ENCODE data around the gene PCLAF.
A peak's percentile ranks its signal among the peaks of the same experiment; 100 is the strongest.
"Not testable (repeated sequence)": the region's sequence is repeated elsewhere in the genome, so short reads cannot be mapped to it uniquely, and the experiment has no call there.

PCLAF gene

GRCh38 chr15:64379216-64379960 is 1.9 kb downstream of the PCLAF start:
- no peaks in the 10 kb centered on the region for H3K9me3 ChIP-seq (replicated peaks in 1 of 11)
- H3K9ac ChIP-seq = peak overlapping the region in 9 of 11 experiments; percentile 72 to 91 (median 88); a peak in 15 of 22 replicates
- H3K27me3 ChIP-seq = no peaks in the 10 kb centered on the region
- TF ChIP-seq Cebpa-rat (IDR thresholded peaks at IDR 0.05) = no peak
- no peak overlapping the region; a peak in 2 of 22 replicates for H3K27ac ChIP-seq
- peak overlapping the region in 10 of 11 experiments; percentile 84 to 99 (median 95); a peak in 20 of 22 replicates for H3K4me2 ChIP-seq
- H4K20me1 ChIP-seq = peaks cover 0 to 15% (median 0%) of the 10 kb centered on the region in 11 experiments; a peak in 6 of 22 replicates
- H3K4me1 ChIP-seq = peaks cover 13 to 42% (median 36%) of the 10 kb centered on the region in 10 experiments; a peak in 19 of 20 replicates
- peaks cover 0 to 56% (median 41%) of the 10 kb centered on the region in 11 experiments; a peak in 18 of 22 replicates for H3K36me3 ChIP-seq
- H3K4me3 ChIP-seq = peak overlapping the region in 8 of 10 experiments; percentile 70 to 85 (median 77); a peak in 16 of 20 replicates

GRCh38 chr15:64373360-64373759 is 7.9 kb downstream of the PCLAF start:
- no peaks in the 10 kb centered on the region for H3K9me3 ChIP-seq (replicated peaks in 1 of 11)
- H3K27ac ChIP-seq = no peak overlapping the region
- H3K9ac ChIP-seq = no peak overlapping the region
- no peaks in the 10 kb centered on the region for H3K27me3 ChIP-seq
- no peak for TF ChIP-seq Cebpa-rat (IDR thresholded peaks at IDR 0.05)
- peaks cover 0 to 97% (median 71%) of the 10 kb centered on the region in 11 experiments; a peak in 18 of 22 replicates for H3K36me3 ChIP-seq
- no peak overlapping the region for H3K4me2 ChIP-seq
- H3K4me3 ChIP-seq = no peak overlapping the region
- H3K4me1 ChIP-seq = peaks cover 0 to 8% (median 3%) of the 10 kb centered on the region in 10 experiments; a peak in 10 of 20 replicates
- peaks cover 0 to 21% (median 4%) of the 10 kb centered on the region in 11 experiments; a peak in 7 of 22 replicates for H4K20me1 ChIP-seq

GRCh38 chr15:64371383-64371782 is 9.9 kb downstream of the PCLAF start:
- Histone ChIP-seq H3K36me3 (peaks cover 0 to 100% (median 68%) of the 10 kb centered on the region in 11 experiments; a peak in 18 of 22 replicates), H3K4me1 (peaks cover 0 to 11% (median 2%) of the 10 kb centered on the region in 10 experiments; a peak in 6 of 20 replicates), H4K20me1 (peaks cover 0 to 21% (median 4%) of the 10 kb centered on the region in 11 experiments; a peak in 7 of 22 replicates)
- not testable (repeated sequence) for H3K9me3 ChIP-seq (replicated peaks in 1 of 11); H3K9ac ChIP-seq; H3K4me3 ChIP-seq; H3K4me2 ChIP-seq; H3K27me3 ChIP-seq; H3K27ac ChIP-seq

GRCh38 chr15:64369078-64369607 is 12.1 kb downstream of the PCLAF start:
- Histone ChIP-seq H3K9me3 (replicated peaks in 1 of 11) (no peaks in the 10 kb centered on the region), H4K20me1 (peaks cover 0 to 17% (median 4%) of the 10 kb centered on the region in 11 experiments; a peak in 7 of 22 replicates), H3K4me2 (no peak overlapping the region), H3K4me3 (no peak overlapping the region), H3K9ac (no peak overlapping the region), H3K27me3 (no peaks in the 10 kb centered on the region), H3K27ac (no peak overlapping the region), H3K36me3 (peaks cover 0 to 100% (median 55%) of the 10 kb centered on the region in 11 experiments; a peak in 17 of 22 replicates), H3K4me1 (peaks cover 0 to 11% (median 2%) of the 10 kb centered on the region in 10 experiments; a peak in 6 of 20 replicates)
- no peak for TF ChIP-seq Cebpa-rat (IDR thresholded peaks at IDR 0.05)

- peaks cover 0 to 8% (median 0%) of the 10 kb centered on the region in 11 experiments; a peak in 2 of 22 replicates for H4K20me1 ChIP-seq
- TF ChIP-seq Cebpa-rat (IDR thresholded peaks at IDR 0.05) = no peak
- H3K9me3 ChIP-seq (replicated peaks in 1 of 11) = no peaks in the 10 kb centered on the region
- no peak overlapping the region for H3K27ac ChIP-seq
- peaks cover 5 to 20% (median 13%) of the 10 kb centered on the region in 10 experiments; a peak in 19 of 20 replicates for H3K4me1 ChIP-seq
- H3K4me2 ChIP-seq = no peak overlapping the region
- peaks cover 0 to 69% (median 45%) of the 10 kb centered on the region in 11 experiments; a peak in 18 of 22 replicates for H3K36me3 ChIP-seq
- no peaks in the 10 kb centered on the region for H3K27me3 ChIP-seq
- no peak overlapping the region for H3K9ac ChIP-seq
- H3K4me3 ChIP-seq = no peak overlapping the region
These were observed 20.0 kb downstream of the PCLAF start for GRCh38 chr15:64361259-64361658.

- Histone ChIP-seq H3K36me3 (peaks cover 0 to 36% (median 16%) of the 10 kb centered on the region in 11 experiments; a peak in 11 of 22 replicates), H3K9ac (peak overlapping the region; percentile 73 to 90 (median 86); a peak in 21 of 22 replicates), H3K4me3 (peak overlapping the region; percentile 82 to 99 (median 90))
These were observed 24.6 kb downstream of the PCLAF start for GRCh38 chr15:64356710-64357040.

GRCh38 chr15:64355944-64356709 is 25.1 kb downstream of the PCLAF start, which contains the start of gene CSNK1G1:
Gene CSNK1G1 (minus strand): TSS chr15:64356173. CDS start chr15:64300499, 55,674 bp downstream.
- Histone ChIP-seq H3K27me3 (no peaks in the 10 kb centered on the region), H3K36me3 (peaks cover 0 to 33% (median 12%) of the 10 kb centered on the region in 11 experiments; a peak in 10 of 22 replicates), H3K9me3 (replicated peaks in 1 of 11) (no peaks in the 10 kb centered on the region), H4K20me1 (peaks cover 0 to 26% (median 8%) of the 10 kb centered on the region in 11 experiments; a peak in 12 of 22 replicates), H3K9ac (peak within 1 kb of the TSS; percentile 78 to 93 (median 88)), H3K4me2 (peak within 1 kb of the TSS; percentile 78 to 92 (median 85)), H3K27ac (peak within 1 kb of the TSS; percentile 72 to 85 (median 82)), H3K4me1 (peaks cover 23 to 33% (median 29%) of the 10 kb centered on the region in 10 experiments), H3K4me3 (peak within 1 kb of the TSS; percentile 82 to 99 (median 90))
- TF ChIP-seq Cebpa-rat (IDR thresholded peaks at IDR 0.05) = peak in 1 of 11 experiments; percentile 35; a peak in 1 of 22 replicates

More at GRCh38 chr15:64356710-64357040, 24.6 kb downstream of the PCLAF start:
- Histone ChIP-seq H3K27me3 (no peaks in the 10 kb centered on the region), H3K9me3 (replicated peaks in 1 of 11) (no peaks in the 10 kb centered on the region), H4K20me1 (peaks cover 0 to 21% (median 4%) of the 10 kb centered on the region in 11 experiments; a peak in 11 of 22 replicates), H3K4me1 (peaks cover 17 to 29% (median 25%) of the 10 kb centered on the region in 10 experiments), H3K4me2 (peak overlapping the region; percentile 52 to 84 (median 78)), H3K27ac (peak overlapping the region; percentile 39 to 85 (median 72); a peak in 20 of 22 replicates)
- no peak for TF ChIP-seq Cebpa-rat (IDR thresholded peaks at IDR 0.05)

- H3K27ac ChIP-seq = peak overlapping the region; percentile 72 to 85 (median 82)
- no peak for TF ChIP-seq Cebpa-rat (IDR thresholded peaks at IDR 0.05)
These were observed 25.8 kb downstream of the PCLAF start for GRCh38 chr15:64355348-64355943.

More at GRCh38 chr15:64355348-64355943, 25.8 kb downstream of the PCLAF start:
- peaks cover 23 to 34% (median 29%) of the 10 kb centered on the region in 10 experiments for H3K4me1 ChIP-seq
- H3K27me3 ChIP-seq = no peaks in the 10 kb centered on the region
- H4K20me1 ChIP-seq = peaks cover 0 to 30% (median 10%) of the 10 kb centered on the region in 11 experiments; a peak in 12 of 22 replicates
- H3K9me3 ChIP-seq (replicated peaks in 1 of 11) = no peaks in the 10 kb centered on the region
- peaks cover 0 to 29% (median 9%) of the 10 kb centered on the region in 11 experiments; a peak in 8 of 22 replicates for H3K36me3 ChIP-seq
- H3K4me2 ChIP-seq = peak overlapping the region; percentile 77 to 92 (median 85)
- H3K9ac ChIP-seq = peak overlapping the region; percentile 78 to 93 (median 88)
- H3K4me3 ChIP-seq = peak overlapping the region; percentile 82 to 99 (median 90)

Data from BLaER1 treated with 17β-estradiol and CSF1 and Interleukin-3, amounts not matched to agents 10 nM and 100 nM (cell line).